ENCODE measurements around the gene PRAC2. TPM values are rescaled to one million over a fixed set of nuclear protein-coding genes. Genes with fewer than 3 reads are reported as not detected.

The PRAC2 gene
- total RNA-seq, 1 donor from 2014 or later = not detected

DNA sequence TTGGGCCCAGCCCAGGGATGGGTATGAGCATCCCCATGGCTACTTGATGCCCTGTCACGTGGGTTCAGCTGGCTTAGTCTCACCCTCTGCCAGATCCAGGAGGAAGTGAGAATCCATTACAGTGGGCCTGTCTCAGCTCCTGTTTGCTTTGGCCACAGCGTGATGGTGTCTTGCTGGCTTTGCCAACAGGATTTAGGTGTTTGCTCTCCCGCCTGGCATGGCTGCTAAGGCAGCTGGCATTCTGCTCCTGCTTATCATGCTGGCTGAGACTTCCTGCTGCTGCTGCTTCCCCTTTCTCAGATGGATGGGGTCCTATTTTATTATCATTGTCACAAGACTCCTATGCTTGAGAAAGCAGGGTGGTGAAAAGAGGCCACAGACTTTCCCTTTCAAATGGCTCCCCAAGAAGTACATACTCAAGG is 33.9 kb downstream of the PRAC2 start:
- H3K4me1 Mint-ChIP-seq (ENCODE audit: low read depth, unreplicated experiment) = peaks cover 2% of the 10 kb centered on the region
- peaks cover 10% of the 10 kb centered on the region for H3K9me3 Mint-ChIP-seq (ENCODE audit: unreplicated experiment)
- H3K27me3 Mint-ChIP-seq (ENCODE audit: unreplicated experiment) = peaks cover 33% of the 10 kb centered on the region
- TF ChIP-seq, protein P1, sequence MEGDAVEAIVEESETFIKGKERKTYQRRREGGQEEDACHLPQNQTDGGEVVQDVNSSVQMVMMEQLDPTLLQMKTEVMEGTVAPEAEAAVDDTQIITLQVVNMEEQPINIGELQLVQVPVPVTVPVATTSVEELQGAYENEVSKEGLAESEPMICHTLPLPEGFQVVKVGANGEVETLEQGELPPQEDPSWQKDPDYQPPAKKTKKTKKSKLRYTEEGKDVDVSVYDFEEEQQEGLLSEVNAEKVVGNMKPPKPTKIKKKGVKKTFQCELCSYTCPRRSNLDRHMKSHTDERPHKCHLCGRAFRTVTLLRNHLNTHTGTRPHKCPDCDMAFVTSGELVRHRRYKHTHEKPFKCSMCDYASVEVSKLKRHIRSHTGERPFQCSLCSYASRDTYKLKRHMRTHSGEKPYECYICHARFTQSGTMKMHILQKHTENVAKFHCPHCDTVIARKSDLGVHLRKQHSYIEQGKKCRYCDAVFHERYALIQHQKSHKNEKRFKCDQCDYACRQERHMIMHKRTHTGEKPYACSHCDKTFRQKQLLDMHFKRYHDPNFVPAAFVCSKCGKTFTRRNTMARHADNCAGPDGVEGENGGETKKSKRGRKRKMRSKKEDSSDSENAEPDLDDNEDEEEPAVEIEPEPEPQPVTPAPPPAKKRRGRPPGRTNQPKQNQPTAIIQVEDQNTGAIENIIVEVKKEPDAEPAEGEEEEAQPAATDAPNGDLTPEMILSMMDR (IDR thresholded peaks at IDR 0.05; ENCODE audit: partially characterized antibody, unreplicated experiment) = no peak
- no peak for DNase-seq
- no peaks in the 10 kb centered on the region for H3K36me3 Mint-ChIP-seq (ENCODE audit: unreplicated experiment)
- no peak overlapping the region for H3K27ac Mint-ChIP-seq (ENCODE audit: unreplicated experiment)
- no peak overlapping the region for H3K4me3 Mint-ChIP-seq (ENCODE audit: unreplicated experiment)

- no peak overlapping the region for H3K27ac Mint-ChIP-seq (ENCODE audit: unreplicated experiment)
- peaks cover 8% of the 10 kb centered on the region for H3K9me3 Mint-ChIP-seq (ENCODE audit: unreplicated experiment)
- H3K4me1 Mint-ChIP-seq (ENCODE audit: low read depth, unreplicated experiment) = no peaks in the 10 kb centered on the region
- no peak overlapping the region for H3K4me3 Mint-ChIP-seq (ENCODE audit: unreplicated experiment)
- peaks cover 28% of the 10 kb centered on the region for H3K27me3 Mint-ChIP-seq (ENCODE audit: unreplicated experiment)
- DNase-seq = no peak
- TF ChIP-seq, protein P1 (IDR thresholded peaks at IDR 0.05; ENCODE audit: partially characterized antibody, unreplicated experiment) = no peak
- peaks cover 2% of the 10 kb centered on the region for H3K36me3 Mint-ChIP-seq (ENCODE audit: unreplicated experiment)
Observed at GRCh38 chr17:48757524-48757961, 34.6 kb downstream of the PRAC2 start.

- no peak overlapping the region for H3K4me3 Mint-ChIP-seq (ENCODE audit: unreplicated experiment)
- H3K27me3 Mint-ChIP-seq (ENCODE audit: unreplicated experiment) = peaks cover 17% of the 10 kb centered on the region
- H3K4me1 Mint-ChIP-seq (ENCODE audit: low read depth, unreplicated experiment) = no peaks in the 10 kb centered on the region
- DNase-seq = no peak
- H3K9me3 Mint-ChIP-seq (ENCODE audit: unreplicated experiment) = peaks cover 3% of the 10 kb centered on the region
- TF ChIP-seq, protein P1 (IDR thresholded peaks at IDR 0.05; ENCODE audit: partially characterized antibody, unreplicated experiment) = no peak
- no peak overlapping the region for H3K27ac Mint-ChIP-seq (ENCODE audit: unreplicated experiment)
- H3K36me3 Mint-ChIP-seq (ENCODE audit: unreplicated experiment) = peaks cover 9% of the 10 kb centered on the region
Observed at GRCh38 chr17:48759288-48759687, 36.3 kb downstream of the PRAC2 start.

DNA sequence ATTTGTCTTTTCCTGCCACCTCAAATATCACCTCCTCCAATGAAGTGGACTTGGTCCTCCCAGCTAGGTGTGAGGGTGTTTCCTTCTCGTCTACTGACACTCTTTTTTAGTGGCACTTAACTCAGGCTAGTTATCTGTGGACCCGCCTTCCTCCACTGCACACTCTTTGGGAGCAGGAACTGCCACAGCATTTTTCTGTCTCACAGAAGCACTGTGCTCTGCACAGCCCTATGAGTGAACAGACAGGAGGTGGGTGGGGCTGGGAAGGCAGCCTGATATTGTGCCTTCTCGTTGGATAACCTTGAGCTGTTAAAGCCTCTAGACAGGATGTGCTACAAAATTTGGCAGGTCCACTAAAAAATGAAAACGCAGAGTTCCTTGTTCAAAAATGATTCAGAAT is 37.4 kb downstream of the PRAC2 start:
- no peak for DNase-seq
- TF ChIP-seq, protein P1 (IDR thresholded peaks at IDR 0.05; ENCODE audit: partially characterized antibody, unreplicated experiment) = no peak
- Mint-ChIP-seq H3K36me3 (ENCODE audit: unreplicated experiment) (peaks cover 9% of the 10 kb centered on the region), H3K4me1 (ENCODE audit: low read depth, unreplicated experiment) (no peaks in the 10 kb centered on the region), H3K9me3 (ENCODE audit: unreplicated experiment) (peaks cover 3% of the 10 kb centered on the region), H3K27me3 (ENCODE audit: unreplicated experiment) (peaks cover 15% of the 10 kb centered on the region), H3K4me3 (ENCODE audit: unreplicated experiment) (no peak overlapping the region), H3K27ac (ENCODE audit: unreplicated experiment) (no peak overlapping the region)

DNA sequence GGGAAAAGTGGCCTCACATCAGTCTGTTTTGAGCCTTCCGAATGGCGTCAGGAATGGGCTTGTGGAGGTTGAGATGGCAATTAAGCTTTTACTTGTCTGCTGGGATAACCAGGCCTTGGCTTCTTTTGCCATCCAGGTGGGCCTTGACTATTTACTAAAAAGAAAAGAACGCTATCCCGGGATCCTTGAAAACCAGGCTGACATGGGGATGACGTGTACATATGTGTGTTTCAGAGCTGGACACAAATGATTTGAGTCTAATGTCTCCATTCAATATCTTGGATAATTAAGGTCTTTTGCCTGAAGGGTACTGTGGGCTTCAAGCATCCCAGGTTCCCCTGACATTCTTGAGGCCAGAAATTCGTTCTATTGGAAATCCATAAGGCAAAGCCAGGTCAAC is 38.1 kb downstream of the PRAC2 start:
- no peak overlapping the region for H3K27ac Mint-ChIP-seq (ENCODE audit: unreplicated experiment)
- H3K9me3 Mint-ChIP-seq (ENCODE audit: unreplicated experiment) = peaks cover 3% of the 10 kb centered on the region
- H3K4me3 Mint-ChIP-seq (ENCODE audit: unreplicated experiment) = no peak overlapping the region
- H3K4me1 Mint-ChIP-seq (ENCODE audit: low read depth, unreplicated experiment) = no peaks in the 10 kb centered on the region
- DNase-seq = no peak
- peaks cover 15% of the 10 kb centered on the region for H3K27me3 Mint-ChIP-seq (ENCODE audit: unreplicated experiment)
- TF ChIP-seq, protein P1 (IDR thresholded peaks at IDR 0.05; ENCODE audit: partially characterized antibody, unreplicated experiment) = no peak
- peaks cover 9% of the 10 kb centered on the region for H3K36me3 Mint-ChIP-seq (ENCODE audit: unreplicated experiment)
